NK-92 treated with Interleukin-12 subunit alpha and Interleukin-12 subunit beta, amount 100 ng/mL, for 24 hours (cell line): Measurements from ENCODE around the gene BNC1.
"Not testable (repeated sequence)": the region's sequence is repeated elsewhere in the genome, so short reads cannot be mapped to it uniquely, and the experiment has no call there.

Experiments
- DNase-seq: peaks from one replicate; lab custom pipeline; 2025; lab: John Stamatoyannopoulos, UW

The BNC1 gene

DNA sequence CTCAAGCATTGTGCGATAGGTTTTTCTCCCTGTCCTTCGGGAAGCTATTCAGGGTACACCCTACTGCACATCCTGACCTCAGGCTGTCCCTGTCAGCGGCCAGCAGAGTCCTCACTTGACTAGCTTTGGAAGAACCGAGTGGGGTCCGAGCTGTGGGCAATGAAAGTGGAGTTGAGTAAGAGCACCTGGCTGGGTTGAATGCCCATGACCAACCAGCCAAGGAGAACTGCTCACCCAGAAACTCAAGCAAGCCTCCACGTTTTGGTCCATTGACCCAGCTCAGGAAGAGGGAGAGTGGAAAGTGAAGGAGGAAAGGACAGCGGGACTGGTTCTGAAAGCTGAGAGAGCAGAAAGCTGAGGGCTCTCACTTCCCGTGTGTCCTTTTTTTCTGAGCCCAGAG, 40.8 kb downstream of the BNC1 start:
- DNase-seq: no peak

DNA sequence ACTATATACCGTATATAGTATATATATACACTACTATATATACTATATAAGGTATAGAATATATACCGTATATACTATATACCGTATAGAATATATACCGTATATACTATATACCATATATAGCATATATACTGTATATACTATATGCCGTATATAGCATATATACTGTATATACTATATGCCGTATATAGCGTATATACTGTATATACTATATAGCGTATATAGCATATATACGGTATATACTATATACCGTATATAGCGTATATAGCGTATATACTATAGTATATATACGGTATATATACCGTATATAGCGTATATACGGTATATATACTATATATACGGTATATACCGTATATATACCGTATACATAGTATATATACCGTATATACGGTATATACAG, 54.2 kb downstream of the BNC1 start:
- no peak for DNase-seq

DNA sequence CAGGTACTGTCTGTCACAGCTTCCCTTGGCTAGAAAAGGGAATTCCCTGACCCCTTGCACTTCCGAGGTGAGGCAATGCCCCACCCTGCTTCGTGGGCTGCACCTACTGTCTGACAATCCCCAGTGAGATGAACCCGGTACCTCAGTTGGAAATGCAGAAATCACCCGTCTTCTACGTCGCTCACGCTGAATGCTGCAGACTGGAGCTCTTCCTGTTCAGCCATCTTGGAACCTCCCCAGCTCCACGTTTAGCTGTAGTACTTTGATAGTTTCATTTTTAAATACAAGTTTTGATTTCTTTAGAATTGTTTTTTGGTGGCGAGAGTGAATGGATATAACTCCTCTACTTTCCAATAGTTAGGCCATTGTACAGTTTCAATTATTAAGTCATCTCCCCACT, 59.0 kb downstream of the BNC1 start:
- DNase-seq: no peak

DNA sequence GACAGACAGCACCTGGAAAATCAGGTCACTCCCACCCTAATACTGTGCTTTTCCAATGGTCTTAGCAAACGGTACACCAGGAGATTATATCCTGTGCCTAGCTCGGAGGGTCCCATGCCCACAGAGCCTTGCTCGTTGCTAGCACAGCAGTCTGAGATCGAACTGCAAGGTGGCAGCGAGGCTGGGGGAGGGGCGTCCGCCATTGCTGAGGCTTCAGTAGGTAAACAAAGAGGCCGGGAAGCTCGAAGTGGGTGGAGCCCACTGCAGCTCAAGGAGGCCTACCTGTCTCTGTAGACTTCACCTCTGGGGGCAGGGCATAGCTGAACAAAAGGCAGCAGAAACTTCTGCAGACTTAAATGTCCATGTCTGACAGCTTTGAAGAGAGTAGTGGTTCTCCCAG, 62.7 kb downstream of the BNC1 start:
- not testable (repeated sequence) for DNase-seq

DNA sequence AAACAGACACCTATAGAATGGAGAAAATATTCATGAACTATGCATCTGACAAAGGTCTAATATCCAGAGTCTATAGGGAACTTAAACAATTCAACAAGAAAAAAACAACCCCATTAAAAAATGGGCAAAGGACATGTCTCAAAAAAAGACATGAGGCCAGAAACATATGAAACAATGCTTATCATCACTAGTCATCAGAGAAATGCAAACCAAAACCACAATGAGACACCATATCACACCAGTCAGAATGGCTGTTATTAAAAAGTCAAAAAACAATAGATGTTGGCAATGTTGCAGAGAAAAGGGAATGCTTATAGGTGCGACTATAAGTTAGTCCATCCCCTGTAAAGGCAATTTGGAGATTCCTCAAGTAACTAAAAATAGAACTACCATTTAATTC, 65.4 kb downstream of the BNC1 start:
- DNase-seq: no peak

DNA sequence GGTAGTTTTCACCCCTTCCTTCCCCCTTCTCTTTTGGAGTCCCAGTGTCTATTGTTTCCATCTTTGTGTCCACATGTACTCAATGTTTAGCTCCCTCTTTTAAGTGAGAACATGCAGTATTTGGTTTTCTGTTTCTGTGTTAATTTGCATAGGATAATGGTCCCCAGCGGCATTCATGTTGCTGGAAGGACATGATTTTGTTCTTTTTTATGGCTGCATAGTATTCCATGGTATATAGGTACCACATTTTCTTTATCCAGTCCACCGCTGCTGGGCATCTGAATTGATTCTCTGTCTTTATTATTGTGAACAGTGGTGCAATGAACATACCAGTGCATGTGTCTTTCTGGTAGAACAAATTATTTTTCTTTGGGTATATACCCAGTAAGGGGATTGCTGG, 69.2 kb downstream of the BNC1 start:
- no peak for DNase-seq

DNA sequence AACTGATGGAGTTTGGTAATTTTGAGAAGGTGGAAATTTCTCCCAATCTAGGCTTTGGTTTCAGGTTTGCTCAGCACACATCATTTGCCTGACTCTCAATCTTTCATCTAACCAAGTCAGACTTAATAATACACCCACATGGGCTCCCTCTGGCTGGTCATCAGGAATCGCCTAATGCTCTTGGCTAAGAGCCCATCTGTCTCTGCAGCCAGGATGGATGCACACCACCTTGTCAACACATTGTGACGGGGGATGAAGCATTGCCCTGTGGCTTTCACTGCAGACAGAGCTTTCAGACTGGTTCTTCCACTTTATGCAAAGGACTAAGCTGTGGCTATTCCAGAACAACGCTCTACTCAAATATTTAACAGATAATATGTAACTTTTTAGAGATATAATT, 73.8 kb downstream of the BNC1 start:
- no peak for DNase-seq

DNA sequence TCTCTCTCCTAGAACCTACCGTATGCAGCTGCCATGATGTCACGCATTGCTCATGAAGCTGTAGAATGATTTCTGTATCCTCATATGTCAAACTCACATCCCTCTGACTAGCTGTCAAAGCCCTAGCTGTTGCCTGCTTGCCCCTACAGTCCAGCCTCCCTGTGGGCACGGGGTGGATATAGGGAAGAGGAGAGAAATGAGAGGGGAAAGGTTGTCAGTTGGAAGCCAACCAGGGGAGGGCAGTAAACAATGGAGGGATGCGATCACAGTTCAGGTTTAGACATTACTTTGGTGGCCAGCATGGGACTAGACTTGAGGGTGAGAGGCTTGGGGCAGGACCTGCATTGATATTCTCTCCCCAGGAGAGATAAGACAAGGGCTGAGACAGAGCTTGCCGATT, 75.1 kb downstream of the BNC1 start:
- DNase-seq: no peak

DNA sequence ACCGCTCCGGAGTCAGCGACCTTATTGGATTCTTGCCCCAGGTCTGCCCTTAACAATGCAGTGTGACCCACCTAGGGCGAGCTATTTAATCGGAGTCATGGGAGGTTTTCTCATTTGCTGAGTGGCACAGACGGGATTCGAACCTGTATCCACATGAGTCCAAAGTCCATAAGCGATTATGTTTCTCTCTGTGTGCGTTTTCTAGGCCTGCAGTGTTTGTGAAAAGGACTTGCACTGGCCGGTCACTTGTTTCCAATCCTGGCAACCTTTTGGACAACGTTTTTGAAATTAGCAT, 76.2 kb downstream of the BNC1 start:
- no peak for DNase-seq

DNA sequence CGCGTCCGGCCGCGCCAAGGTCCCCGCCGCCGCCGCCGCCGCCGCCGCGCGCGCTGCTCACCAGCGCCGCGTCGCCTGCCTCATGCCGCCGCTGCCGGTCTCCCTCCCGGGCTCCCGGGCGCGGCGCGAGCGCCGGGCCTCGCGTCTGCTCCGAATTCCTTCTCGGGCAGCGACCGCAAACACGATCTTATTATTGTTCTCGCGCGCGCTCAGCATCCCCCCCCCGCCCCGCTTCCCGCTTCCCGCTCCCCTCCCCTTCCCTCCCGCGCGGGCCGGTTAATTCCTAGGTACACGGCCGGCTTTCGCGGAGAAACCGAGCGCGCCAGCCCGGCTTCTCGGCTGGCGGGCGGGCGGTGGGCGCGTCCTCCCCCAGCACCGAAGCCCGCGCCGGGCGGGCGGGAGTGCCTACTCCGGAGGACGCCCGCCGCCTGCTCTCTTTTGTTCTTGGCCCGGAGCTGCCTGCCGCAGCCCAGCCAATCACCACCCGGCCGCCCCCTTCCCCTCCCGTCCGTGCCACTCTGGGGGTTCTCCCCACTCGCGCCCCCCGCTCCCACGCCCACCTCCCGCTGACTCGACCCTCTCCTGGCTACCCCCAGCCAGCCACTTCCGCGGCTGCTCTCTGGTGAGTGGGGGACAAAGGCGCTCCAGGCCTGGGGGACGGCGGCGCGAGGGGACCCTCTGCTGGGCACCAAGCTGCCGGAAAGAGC, 76.7 kb downstream of the BNC1 start, which contains the start of gene HDGFL3:
Gene HDGFL3, minus strand, starts transcription at position 164 of the 707 bp plus-strand sequence. CDS start 409 bp downstream, outside the sequence.
- peak; percentile 67 for DNase-seq

DNA sequence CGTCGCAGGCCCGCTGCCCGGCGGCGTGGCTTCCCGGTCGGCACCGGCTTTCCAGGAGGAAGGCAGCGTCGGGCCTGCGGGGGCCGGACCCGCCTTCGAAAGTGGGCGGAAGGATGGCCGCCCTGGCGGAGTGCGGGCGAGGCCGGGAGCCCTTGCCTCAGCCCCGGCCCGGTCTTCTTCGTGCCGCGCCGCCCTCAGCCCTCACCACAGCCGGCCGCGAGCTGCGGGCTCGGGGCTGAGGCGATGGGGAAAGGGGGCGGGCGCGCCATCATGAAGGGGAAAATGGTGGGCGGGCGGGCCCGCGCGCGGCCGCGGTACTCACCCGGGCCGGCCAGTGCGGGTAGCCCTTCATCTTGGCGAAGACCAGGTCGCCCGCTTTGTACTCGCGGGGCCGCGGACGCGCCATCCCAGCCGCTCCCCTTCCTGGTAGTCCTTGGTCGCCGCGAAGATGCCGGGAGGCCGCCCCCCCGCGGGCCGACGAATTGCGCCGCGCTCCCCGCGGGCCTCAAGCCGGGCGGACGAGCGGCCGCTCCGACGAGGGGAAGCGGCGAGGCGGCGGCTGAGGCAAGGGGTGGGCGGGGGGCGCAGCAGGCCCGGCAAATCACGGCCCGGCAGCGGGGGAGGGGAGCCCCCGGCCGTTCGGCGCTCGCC, 77.3 kb downstream of the BNC1 start:
- DNase-seq: peak; percentile 69

DNA sequence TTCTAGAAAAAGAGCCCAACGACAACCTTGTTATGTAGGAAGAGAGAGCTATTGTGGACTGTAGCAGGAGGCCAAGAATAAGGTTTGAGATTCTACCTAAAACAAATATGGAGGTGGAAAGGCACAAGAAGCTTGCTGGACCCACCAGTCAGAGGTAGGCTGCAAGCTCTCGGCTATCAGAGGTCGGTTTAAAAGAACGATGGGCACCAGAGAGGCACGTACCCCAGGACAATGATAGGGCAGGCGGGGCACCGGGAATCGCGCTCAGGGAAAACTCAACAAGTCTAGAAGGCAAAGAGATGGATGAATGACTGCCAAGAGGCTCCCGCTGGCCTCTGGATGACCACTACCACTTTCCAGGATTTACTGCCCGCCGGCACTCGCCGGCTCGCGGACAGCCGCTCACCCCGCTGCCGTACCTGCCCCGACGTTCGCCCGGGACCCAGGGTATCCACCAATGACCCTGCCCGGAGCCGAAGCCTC, 77.9 kb downstream of the BNC1 start:
- no peak for DNase-seq
